Measurements from ENCODE around the gene ESPN. TPM values are rescaled to one million over a fixed set of nuclear protein-coding genes. Genes with fewer than 3 reads are reported as not detected.

ESPN gene
- total and polyA plus RNA-seq, 2 of the 4 experiments (the other 2 are of a cell fraction) = under 0.01 to 0.02 TPM

DNA sequence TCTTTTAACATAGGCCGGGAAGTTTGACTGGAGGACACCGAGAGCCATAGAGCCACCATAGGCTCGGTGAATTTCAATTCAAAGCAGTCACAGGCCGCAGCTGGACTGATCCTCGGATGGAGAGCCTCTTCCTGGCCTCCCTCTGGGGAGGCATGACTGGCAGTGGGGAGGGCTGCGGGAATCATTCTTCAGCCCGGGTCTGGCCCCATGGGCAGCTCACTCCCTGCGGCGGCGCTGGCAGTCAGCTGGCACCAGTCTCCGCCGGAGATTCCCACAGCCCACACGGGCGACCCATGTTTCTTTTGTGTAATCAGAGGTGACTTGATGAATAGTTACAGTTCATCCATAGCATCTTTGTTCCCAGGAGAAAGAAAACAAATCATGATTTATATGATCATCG, 10.6 kb downstream of the ESPN start:
- no peak overlapping the region for H2BK15ac ChIP-seq (ENCODE audit: low read depth, low read length)
- CTCF ChIA-PET = no interaction called here
- H2BK5ac ChIP-seq (ENCODE audit: low read depth, low read length, poor library complexity, severe bottlenecking) = no peak overlapping the region
- POLR2A ChIA-PET (ENCODE audit: unreplicated experiment) = no interaction called here
- no TSS peak for BruUV-seq (replicated peaks)
- H3K4me3 ChIP-seq (ENCODE audit: insufficient read depth, low read depth, low read length) = no peak overlapping the region
- H3K9me3 ChIP-seq (ENCODE audit: control insufficient read depth, insufficient read depth, low read length) = no peaks in the 10 kb centered on the region
- no peaks in the 10 kb centered on the region for H3K9me1 ChIP-seq (ENCODE audit: insufficient read depth, low read length)
- H3K56ac ChIP-seq (ENCODE audit: extremely low read depth, insufficient read depth, low read length) = no peak overlapping the region
- H2BK20ac ChIP-seq (ENCODE audit: low read depth, low read length) = no peak overlapping the region
- no peak overlapping the region for H3K23ac ChIP-seq (ENCODE audit: low read depth, low read length)
- H3K14ac ChIP-seq (replicated peaks; ENCODE audit: low read depth, low read length) = no peak overlapping the region
- no peaks in the 10 kb centered on the region; the same call in 1 of the 2 replicates for H4K20me1 ChIP-seq (ENCODE audit: insufficient read depth, low read length)
- H3K18ac ChIP-seq (ENCODE audit: low read depth, low read length) = no peak overlapping the region
- no peaks in the 10 kb centered on the region for H3K36me3 ChIP-seq (ENCODE audit: control insufficient read depth, insufficient read depth, low read length)
- DNase-seq (no peak), ATAC-seq (ENCODE audit: low read depth) (no peak)
- no peak overlapping the region for H2BK120ac ChIP-seq (ENCODE audit: low read depth, low read length)
- dilution Hi-C loops (cut with HindIII; ENCODE audit: low sequenced_read_pairs, unreplicated experiment) (no loop called here), intact Hi-C loops (cut with micrococcal nuclease) (loop anchor here (5.0 kb wide), 2 partner anchors 73 to 88 kb away; no protein-coding TSS in a partner anchor), in situ Hi-C loops (cut with MboI; ENCODE audit: low sequenced_read_pairs) (no loop called here)
- H2AK5ac ChIP-seq (ENCODE audit: low read depth, low read length) = no peak overlapping the region
- WGBS, 2 experiments (ENCODE audit: extremely low coverage in 2 of 2, insufficient read length in 1 of 2) = no CpG with 5 or more reads among the region's 15 CpGs
- TF ChIP-seq SMC3 (IDR thresholded peaks at IDR 0.05; ENCODE audit: low read depth, low read length) (no peak), MAZ (IDR thresholded peaks at IDR 0.05; ENCODE audit: borderline replicate concordance, low read depth, low read length) (no peak), CEBPB (IDR thresholded peaks at IDR 0.05; ENCODE audit: low read depth, low read length) (no peak), ELK1 (IDR thresholded peaks at IDR 0.05; ENCODE audit: borderline replicate concordance, low read depth, low read length) (no peak), MXI1 (IDR thresholded peaks at IDR 0.05; ENCODE audit: borderline replicate concordance, low read depth, low read length) (no peak), RCOR1 (IDR thresholded peaks at IDR 0.05; ENCODE audit: insufficient replicate concordance, low read length) (no peak), FOS (IDR thresholded peaks at IDR 0.05; ENCODE audit: low read depth, low read length) (no peak), BHLHE40 (IDR thresholded peaks at IDR 0.05; ENCODE audit: low read depth, low read length) (no peak), POLR2A (IDR thresholded peaks at IDR 0.05; ENCODE audit: low read depth, low read length) (no peak), NFE2L2 (IDR thresholded peaks at IDR 0.05; ENCODE audit: low read depth, low read length) (no peak), MAFK (IDR thresholded peaks at IDR 0.05; ENCODE audit: low read depth, low read length) (no peak), RFX5 (IDR thresholded peaks at IDR 0.05; ENCODE audit: low read depth, low read length) (no peak), CHD1 (IDR thresholded peaks at IDR 0.05; ENCODE audit: low read depth, low read length) (no peak), RAD21 (IDR thresholded peaks at IDR 0.05; ENCODE audit: low read length) (no peak)
- TF ChIP-seq, protein P1, sequence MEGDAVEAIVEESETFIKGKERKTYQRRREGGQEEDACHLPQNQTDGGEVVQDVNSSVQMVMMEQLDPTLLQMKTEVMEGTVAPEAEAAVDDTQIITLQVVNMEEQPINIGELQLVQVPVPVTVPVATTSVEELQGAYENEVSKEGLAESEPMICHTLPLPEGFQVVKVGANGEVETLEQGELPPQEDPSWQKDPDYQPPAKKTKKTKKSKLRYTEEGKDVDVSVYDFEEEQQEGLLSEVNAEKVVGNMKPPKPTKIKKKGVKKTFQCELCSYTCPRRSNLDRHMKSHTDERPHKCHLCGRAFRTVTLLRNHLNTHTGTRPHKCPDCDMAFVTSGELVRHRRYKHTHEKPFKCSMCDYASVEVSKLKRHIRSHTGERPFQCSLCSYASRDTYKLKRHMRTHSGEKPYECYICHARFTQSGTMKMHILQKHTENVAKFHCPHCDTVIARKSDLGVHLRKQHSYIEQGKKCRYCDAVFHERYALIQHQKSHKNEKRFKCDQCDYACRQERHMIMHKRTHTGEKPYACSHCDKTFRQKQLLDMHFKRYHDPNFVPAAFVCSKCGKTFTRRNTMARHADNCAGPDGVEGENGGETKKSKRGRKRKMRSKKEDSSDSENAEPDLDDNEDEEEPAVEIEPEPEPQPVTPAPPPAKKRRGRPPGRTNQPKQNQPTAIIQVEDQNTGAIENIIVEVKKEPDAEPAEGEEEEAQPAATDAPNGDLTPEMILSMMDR (conservative IDR thresholded peaks at IDR 0.05; ENCODE audit: low read depth, low read length) = no peak
- TF ChIP-seq, protein P2, sequence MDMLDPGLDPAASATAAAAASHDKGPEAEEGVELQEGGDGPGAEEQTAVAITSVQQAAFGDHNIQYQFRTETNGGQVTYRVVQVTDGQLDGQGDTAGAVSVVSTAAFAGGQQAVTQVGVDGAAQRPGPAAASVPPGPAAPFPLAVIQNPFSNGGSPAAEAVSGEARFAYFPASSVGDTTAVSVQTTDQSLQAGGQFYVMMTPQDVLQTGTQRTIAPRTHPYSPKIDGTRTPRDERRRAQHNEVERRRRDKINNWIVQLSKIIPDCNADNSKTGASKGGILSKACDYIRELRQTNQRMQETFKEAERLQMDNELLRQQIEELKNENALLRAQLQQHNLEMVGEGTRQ (IDR thresholded peaks at IDR 0.05; ENCODE audit: low read depth, low read length) = no peak
- peaks cover 42% of the 10 kb centered on the region for H3K27me3 ChIP-seq (ENCODE audit: control insufficient read depth, insufficient read depth, low read length)
- H4K91ac ChIP-seq (ENCODE audit: insufficient read depth, low read depth, low read length) = no peak overlapping the region
- no peak overlapping the region for H3K4ac ChIP-seq (ENCODE audit: low read depth, low read length)
- H3K9ac ChIP-seq (ENCODE audit: low read depth, low read length) = no peak overlapping the region
- H4K8ac ChIP-seq (ENCODE audit: low read depth in 2 of 2, low read length in 2 of 2) = no peak overlapping the region
- no peak overlapping the region for H2AFZ ChIP-seq (replicated peaks; ENCODE audit: low read length, poor library complexity)
- H2AK9ac ChIP-seq (replicated peaks; ENCODE audit: low read depth, low read length, poor library complexity) = no peak overlapping the region
- H3K4me1 ChIP-seq (ENCODE audit: control insufficient read depth, insufficient read depth, low read length) = peaks cover 1% of the 10 kb centered on the region; the same call in 1 of the 2 replicates
- no peaks in the 10 kb centered on the region for H3K79me1 ChIP-seq (ENCODE audit: low read depth in 1 of 2, low read length in 2 of 2)
- H4K5ac ChIP-seq (ENCODE audit: low read depth, low read length) = no peak overlapping the region
- H3K27ac ChIP-seq (ENCODE audit: insufficient read depth, low read length) = no peak overlapping the region
- H3K4me2 ChIP-seq (ENCODE audit: low read depth, low read length) = no peak overlapping the region
